ENCODE data around the gene TRMU. TPM values are rescaled to one million over a fixed set of nuclear protein-coding genes. Genes with fewer than 3 reads are reported as not detected.

TRMU gene
- total RNA-seq, 1 experiment from 2014 or later, result 90.1 TPM

DNA sequence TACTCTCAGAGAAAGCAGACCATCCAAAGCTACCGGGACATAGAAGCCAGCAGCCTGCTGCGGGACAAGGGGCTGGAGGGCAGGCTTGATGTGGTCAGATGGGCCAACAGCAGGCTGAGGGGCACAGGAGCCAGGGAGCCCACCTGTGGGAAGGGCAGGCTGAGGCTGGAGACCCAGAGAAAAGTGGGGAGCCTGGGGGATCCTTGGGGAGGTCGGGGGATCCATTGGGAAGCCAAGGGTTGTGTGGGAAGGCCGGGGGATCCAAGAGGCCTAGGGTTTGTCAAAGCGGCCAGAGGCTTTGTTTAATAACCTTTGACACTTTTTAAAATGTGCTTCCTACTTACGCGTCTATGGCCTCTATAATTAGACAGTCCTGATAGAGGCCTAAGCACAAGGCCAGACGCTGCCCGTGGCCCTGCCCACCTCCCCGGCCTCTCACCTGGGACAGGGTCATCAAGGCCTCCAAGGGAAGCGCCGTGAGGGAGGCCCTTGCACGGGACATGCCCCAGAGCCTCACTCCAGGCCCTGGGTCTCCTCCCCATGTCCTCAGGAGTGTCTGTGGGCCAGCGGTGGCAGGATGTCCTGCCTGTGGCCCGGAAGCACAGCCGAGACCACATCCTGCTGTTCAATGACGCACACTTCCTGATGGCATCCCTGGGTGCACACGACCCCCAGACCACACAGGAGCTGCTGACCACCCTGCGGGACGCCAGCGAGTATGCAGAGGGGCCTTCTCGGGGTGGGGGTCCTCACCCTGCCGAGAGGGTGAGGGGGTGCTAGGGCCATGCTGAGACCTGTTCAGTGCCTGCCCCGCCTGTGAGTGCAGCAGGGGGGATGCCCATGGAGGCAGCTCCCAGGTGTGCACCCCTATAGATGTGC, 47.4 kb upstream of the TRMU start:
- H3K36me3 ChIP-seq (ENCODE audit: insufficient read depth, low read length, poor library complexity, severe bottlenecking), result peaks cover 5% of the 10 kb centered on the region
- no peaks in the 10 kb centered on the region for H3K27me3 ChIP-seq (replicated peaks; ENCODE audit: insufficient read depth, low read depth, low read length, poor library complexity)
- CTCF ChIA-PET, result no interaction called here
- DNase-seq (ENCODE audit: low spot score), result no peak
- H3K9me3 ChIP-seq (ENCODE audit: low read depth, low read length, poor library complexity, severe bottlenecking), result no peaks in the 10 kb centered on the region
- intact Hi-C loops (cut with micrococcal nuclease; ENCODE audit: unreplicated experiment), result no loop called here
- no peak for TF ChIP-seq EZH2 (IDR thresholded peaks at IDR 0.05; ENCODE audit: borderline replicate concordance, low read depth, low read length, poor library complexity, severe bottlenecking)
- TF ChIP-seq, protein P1, sequence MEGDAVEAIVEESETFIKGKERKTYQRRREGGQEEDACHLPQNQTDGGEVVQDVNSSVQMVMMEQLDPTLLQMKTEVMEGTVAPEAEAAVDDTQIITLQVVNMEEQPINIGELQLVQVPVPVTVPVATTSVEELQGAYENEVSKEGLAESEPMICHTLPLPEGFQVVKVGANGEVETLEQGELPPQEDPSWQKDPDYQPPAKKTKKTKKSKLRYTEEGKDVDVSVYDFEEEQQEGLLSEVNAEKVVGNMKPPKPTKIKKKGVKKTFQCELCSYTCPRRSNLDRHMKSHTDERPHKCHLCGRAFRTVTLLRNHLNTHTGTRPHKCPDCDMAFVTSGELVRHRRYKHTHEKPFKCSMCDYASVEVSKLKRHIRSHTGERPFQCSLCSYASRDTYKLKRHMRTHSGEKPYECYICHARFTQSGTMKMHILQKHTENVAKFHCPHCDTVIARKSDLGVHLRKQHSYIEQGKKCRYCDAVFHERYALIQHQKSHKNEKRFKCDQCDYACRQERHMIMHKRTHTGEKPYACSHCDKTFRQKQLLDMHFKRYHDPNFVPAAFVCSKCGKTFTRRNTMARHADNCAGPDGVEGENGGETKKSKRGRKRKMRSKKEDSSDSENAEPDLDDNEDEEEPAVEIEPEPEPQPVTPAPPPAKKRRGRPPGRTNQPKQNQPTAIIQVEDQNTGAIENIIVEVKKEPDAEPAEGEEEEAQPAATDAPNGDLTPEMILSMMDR (conservative IDR thresholded peaks at IDR 0.05; ENCODE audit: low read depth, low read length), result no peak
- peaks cover 2% of the 10 kb centered on the region for H3K4me1 ChIP-seq (ENCODE audit: insufficient read depth, low read length, poor library complexity, severe bottlenecking)
- POLR2A ChIA-PET (ENCODE audit: low non-redundant PET), result no interaction called here
- no peak overlapping the region for H3K4me3 ChIP-seq (ENCODE audit: low read depth, low read length, poor library complexity, severe bottlenecking)
- BruUV-seq (replicated peaks), result no TSS peak
- no peak overlapping the region for H3K27ac ChIP-seq (ENCODE audit: low read depth, low read length, poor library complexity, severe bottlenecking)

DNA sequence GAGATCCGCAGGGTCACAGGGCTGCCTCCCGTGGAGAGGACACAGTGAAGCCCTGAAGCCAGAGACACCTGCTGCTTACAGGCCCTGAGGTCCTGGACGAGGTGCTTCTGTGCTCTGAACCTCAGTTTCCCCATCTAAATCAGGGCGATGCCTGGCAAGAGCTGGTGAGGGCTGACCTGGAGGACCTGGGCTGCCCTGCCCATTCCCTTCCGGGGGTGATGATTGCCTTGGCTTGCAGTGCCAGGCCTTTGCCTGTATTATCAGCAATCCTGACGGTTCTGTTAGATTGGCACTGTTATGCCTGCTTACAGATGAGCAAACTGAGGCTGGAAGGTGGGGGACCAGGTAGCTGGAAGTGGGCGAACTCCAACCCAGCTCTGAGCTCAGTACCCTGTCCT, 46.7 kb upstream of the TRMU start:
- no peak overlapping the region for H3K27ac ChIP-seq (ENCODE audit: low read depth, low read length, poor library complexity, severe bottlenecking)
- H3K4me1 ChIP-seq (ENCODE audit: insufficient read depth, low read length, poor library complexity, severe bottlenecking), result peaks cover 9% of the 10 kb centered on the region
- H3K9me3 ChIP-seq (ENCODE audit: low read depth, low read length, poor library complexity, severe bottlenecking), result no peaks in the 10 kb centered on the region
- intact Hi-C loops (cut with micrococcal nuclease; ENCODE audit: unreplicated experiment), result no loop called here
- no peak overlapping the region for H3K4me3 ChIP-seq (ENCODE audit: low read depth, low read length, poor library complexity, severe bottlenecking)
- no peak for DNase-seq (ENCODE audit: low spot score)
- H3K27me3 ChIP-seq (replicated peaks; ENCODE audit: insufficient read depth, low read depth, low read length, poor library complexity), result no peaks in the 10 kb centered on the region
- peaks cover 5% of the 10 kb centered on the region for H3K36me3 ChIP-seq (ENCODE audit: insufficient read depth, low read length, poor library complexity, severe bottlenecking)
- CTCF ChIA-PET, result no interaction called here
- POLR2A ChIA-PET (ENCODE audit: low non-redundant PET), result no interaction called here
- TF ChIP-seq, protein P1 (conservative IDR thresholded peaks at IDR 0.05; ENCODE audit: low read depth, low read length), result no peak
- no TSS peak for BruUV-seq (replicated peaks)

DNA sequence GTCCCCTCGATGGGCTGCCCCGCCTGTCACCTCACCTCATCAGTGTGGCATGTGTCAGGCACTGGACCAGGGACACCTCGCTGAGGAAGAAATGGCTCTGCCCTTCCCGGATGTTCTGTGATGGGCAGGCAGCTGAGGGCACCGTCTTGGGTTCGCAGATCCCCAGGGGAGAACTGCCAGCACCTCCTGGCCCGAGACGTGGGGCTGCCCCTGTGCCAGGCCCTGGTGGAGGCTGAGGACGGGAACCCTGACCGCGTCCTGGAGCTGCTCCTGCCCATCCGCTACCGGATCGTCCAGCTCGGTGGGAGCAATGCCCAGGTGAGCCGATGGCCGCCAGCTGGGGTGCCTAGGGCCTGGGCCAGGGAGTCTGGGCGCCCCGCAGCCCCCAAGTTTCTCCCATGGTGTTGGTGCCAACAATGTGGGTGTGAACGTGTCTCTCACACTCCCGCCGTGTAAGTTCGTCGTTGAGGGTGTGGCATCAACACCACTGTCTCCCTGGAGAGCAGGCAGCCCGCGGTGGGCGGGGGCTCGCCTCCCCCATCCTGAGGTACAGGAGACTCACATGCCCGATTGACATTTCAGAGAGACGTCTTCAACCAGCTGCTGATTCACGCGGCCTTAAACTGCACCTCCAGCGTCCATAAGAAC, 46.1 kb upstream of the TRMU start:
- BruUV-seq (replicated peaks), result no TSS peak
- TF ChIP-seq, protein P1 (conservative IDR thresholded peaks at IDR 0.05; ENCODE audit: low read depth, low read length), result no peak
- TF ChIP-seq EZH2 (IDR thresholded peaks at IDR 0.05; ENCODE audit: borderline replicate concordance, low read depth, low read length, poor library complexity, severe bottlenecking), result no peak
- no peaks in the 10 kb centered on the region for H3K9me3 ChIP-seq (ENCODE audit: low read depth, low read length, poor library complexity, severe bottlenecking)
- H3K27me3 ChIP-seq (replicated peaks; ENCODE audit: insufficient read depth, low read depth, low read length, poor library complexity), result no peaks in the 10 kb centered on the region
- H3K27ac ChIP-seq (ENCODE audit: low read depth, low read length, poor library complexity, severe bottlenecking), result no peak overlapping the region
- intact Hi-C loops (cut with micrococcal nuclease; ENCODE audit: unreplicated experiment), result no loop called here
- H3K4me3 ChIP-seq (ENCODE audit: low read depth, low read length, poor library complexity, severe bottlenecking), result no peak overlapping the region
- H3K4me1 ChIP-seq (ENCODE audit: insufficient read depth, low read length, poor library complexity, severe bottlenecking), result peaks cover 9% of the 10 kb centered on the region
- DNase-seq (ENCODE audit: low spot score), result no peak
- CTCF ChIA-PET, result no interaction called here
- peaks cover under 1% of the 10 kb centered on the region for H3K36me3 ChIP-seq (ENCODE audit: insufficient read depth, low read length, poor library complexity, severe bottlenecking)
- POLR2A ChIA-PET (ENCODE audit: low non-redundant PET), result no interaction called here

Measured in A673 (cell line).